ENCODE data around the gene NPHP4. TPM values are rescaled to one million over a fixed set of nuclear protein-coding genes. Genes with fewer than 3 reads are reported as not detected.

The NPHP4 gene
- total and polyA plus RNA-seq, 4 donors, result 1.7 to 5.6 (median 3.5) TPM

GRCh38 chr1:5888606-5889211 lies 103.5 kb downstream of the NPHP4 start:
- Histone ChIP-seq H3K27me3 (ENCODE audit: control insufficient read depth in 4 of 4, insufficient read depth in 4 of 4, low read length in 3 of 4) (no peaks in the 10 kb centered on the region), H3K4me1 (ENCODE audit: control insufficient read depth in 4 of 4, insufficient read depth in 4 of 4, low read length in 3 of 4) (no peaks in the 10 kb centered on the region), H3K9ac (ENCODE audit: low read depth in 1 of 2, low read length in 2 of 2) (no peak overlapping the region), H3K36me3 (ENCODE audit: control insufficient read depth in 4 of 4, insufficient read depth in 3 of 4, low read depth in 1 of 4, low read length in 3 of 4) (no peaks in the 10 kb centered on the region), H3K27ac (ENCODE audit: low read depth in 1 of 2, low read length in 2 of 2) (no peak overlapping the region), H3K9me3 (ENCODE audit: control insufficient read depth in 4 of 4, low read length in 3 of 4) (no peaks in the 10 kb centered on the region), H3K4me3 (ENCODE audit: low read depth in 1 of 3, low read length in 3 of 3) (no peak overlapping the region)
- TF ChIP-seq FOXA2 (IDR thresholded peaks at IDR 0.05) (no peak), HNF4A (conservative IDR thresholded peaks at IDR 0.05) (no peak), TAF1 (conservative IDR thresholded peaks at IDR 0.05) (no peak)
- no peak for DNase-seq (ENCODE audit: low spot score)
- WGBS, result 88% methylated on average over 13 of the region's 13 CpGs

- no peak for DNase-seq (ENCODE audit: low spot score)
- H3K4me3 ChIP-seq (ENCODE audit: low read depth in 1 of 3, low read length in 3 of 3), result no peak overlapping the region
- H3K9me3 ChIP-seq (ENCODE audit: control insufficient read depth in 4 of 4, low read length in 3 of 4), result no peaks in the 10 kb centered on the region
- no peak for TF ChIP-seq JUND (IDR thresholded peaks at IDR 0.05)
- TF ChIP-seq RAD21 (IDR thresholded peaks at IDR 0.05), result no peak
- no peak for TF ChIP-seq MAX (IDR thresholded peaks at IDR 0.05)
- TF ChIP-seq FOXA1 (IDR thresholded peaks at IDR 0.05), result no peak
- no peak for TF ChIP-seq FOXA2 (IDR thresholded peaks at IDR 0.05)
- no peaks in the 10 kb centered on the region for H3K4me1 ChIP-seq (ENCODE audit: control insufficient read depth in 4 of 4, insufficient read depth in 4 of 4, low read length in 3 of 4)
- H3K9ac ChIP-seq (ENCODE audit: low read depth in 1 of 2, low read length in 2 of 2), result no peak overlapping the region
- H3K27me3 ChIP-seq (ENCODE audit: control insufficient read depth in 4 of 4, insufficient read depth in 4 of 4, low read length in 3 of 4), result no peaks in the 10 kb centered on the region
- 84% methylated on average over 15 of the region's 15 CpGs for WGBS
- H3K36me3 ChIP-seq (ENCODE audit: control insufficient read depth in 4 of 4, insufficient read depth in 3 of 4, low read depth in 1 of 4, low read length in 3 of 4), result no peaks in the 10 kb centered on the region
- H3K27ac ChIP-seq (ENCODE audit: low read depth in 1 of 2, low read length in 2 of 2), result no peak overlapping the region
These were observed 104.3 kb downstream of the NPHP4 start for GRCh38 chr1:5887971-5888361.

DNA sequence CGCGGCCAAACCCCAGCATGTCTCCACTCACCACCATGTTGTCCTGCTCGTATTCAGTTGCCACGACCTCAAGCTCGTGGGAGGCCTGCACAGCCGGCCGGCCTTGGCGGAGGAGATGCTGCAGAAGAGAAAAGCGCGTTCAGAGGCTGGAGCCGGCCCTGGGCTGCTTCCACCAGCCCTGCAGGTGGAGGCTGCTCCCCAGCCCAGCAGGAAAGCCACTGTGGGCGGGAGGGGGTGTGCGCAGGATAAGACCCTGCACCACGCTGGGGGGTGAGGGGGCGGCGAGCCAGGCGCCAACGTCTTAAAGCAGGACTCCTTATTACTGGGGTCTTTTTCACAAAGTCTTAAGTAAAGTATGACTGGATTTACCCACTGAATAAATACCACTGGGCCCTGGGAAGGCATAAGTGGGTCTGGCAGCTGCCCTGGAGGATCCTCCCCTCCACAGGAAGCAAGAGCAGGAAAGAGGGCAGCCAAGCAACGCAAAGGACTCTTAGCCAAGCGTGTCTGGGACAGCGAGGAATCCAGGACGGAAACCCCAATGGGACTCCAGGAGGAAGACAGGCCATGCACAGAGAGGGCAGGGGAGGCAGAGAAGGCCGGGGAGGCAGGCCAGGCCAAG lies 104.8 kb downstream of the NPHP4 start:
- Histone ChIP-seq H3K36me3 (ENCODE audit: control insufficient read depth in 4 of 4, insufficient read depth in 3 of 4, low read depth in 1 of 4, low read length in 3 of 4) (no peaks in the 10 kb centered on the region), H3K4me1 (ENCODE audit: control insufficient read depth in 4 of 4, insufficient read depth in 4 of 4, low read length in 3 of 4) (no peaks in the 10 kb centered on the region), H3K9ac (ENCODE audit: low read depth in 1 of 2, low read length in 2 of 2) (no peak overlapping the region), H3K27ac (ENCODE audit: low read depth in 1 of 2, low read length in 2 of 2) (no peak overlapping the region), H3K4me3 (ENCODE audit: low read depth in 1 of 3, low read length in 3 of 3) (no peak overlapping the region), H3K27me3 (ENCODE audit: control insufficient read depth in 4 of 4, insufficient read depth in 4 of 4, low read length in 3 of 4) (no peaks in the 10 kb centered on the region), H3K9me3 (ENCODE audit: control insufficient read depth in 4 of 4, low read length in 3 of 4) (no peaks in the 10 kb centered on the region)
- no peak for DNase-seq (ENCODE audit: low spot score)
- TF ChIP-seq NR2F2 (IDR thresholded peaks at IDR 0.05), result no peak
- no peak for TF ChIP-seq GABPA (IDR thresholded peaks at IDR 0.05 in 1 of 2, conservative IDR thresholded peaks at IDR 0.05 in 1 of 2)
- no peak for TF ChIP-seq RXRA (IDR thresholded peaks at IDR 0.05)
- no peak for TF ChIP-seq ATF3 (IDR thresholded peaks at IDR 0.05)
- no peak for TF ChIP-seq RAD21 (IDR thresholded peaks at IDR 0.05)
- no peak for TF ChIP-seq JUND (IDR thresholded peaks at IDR 0.05)
- no peak for TF ChIP-seq HNF4A (conservative IDR thresholded peaks at IDR 0.05)
- TF ChIP-seq MAX (IDR thresholded peaks at IDR 0.05), result no peak
- TF ChIP-seq, protein P1, sequence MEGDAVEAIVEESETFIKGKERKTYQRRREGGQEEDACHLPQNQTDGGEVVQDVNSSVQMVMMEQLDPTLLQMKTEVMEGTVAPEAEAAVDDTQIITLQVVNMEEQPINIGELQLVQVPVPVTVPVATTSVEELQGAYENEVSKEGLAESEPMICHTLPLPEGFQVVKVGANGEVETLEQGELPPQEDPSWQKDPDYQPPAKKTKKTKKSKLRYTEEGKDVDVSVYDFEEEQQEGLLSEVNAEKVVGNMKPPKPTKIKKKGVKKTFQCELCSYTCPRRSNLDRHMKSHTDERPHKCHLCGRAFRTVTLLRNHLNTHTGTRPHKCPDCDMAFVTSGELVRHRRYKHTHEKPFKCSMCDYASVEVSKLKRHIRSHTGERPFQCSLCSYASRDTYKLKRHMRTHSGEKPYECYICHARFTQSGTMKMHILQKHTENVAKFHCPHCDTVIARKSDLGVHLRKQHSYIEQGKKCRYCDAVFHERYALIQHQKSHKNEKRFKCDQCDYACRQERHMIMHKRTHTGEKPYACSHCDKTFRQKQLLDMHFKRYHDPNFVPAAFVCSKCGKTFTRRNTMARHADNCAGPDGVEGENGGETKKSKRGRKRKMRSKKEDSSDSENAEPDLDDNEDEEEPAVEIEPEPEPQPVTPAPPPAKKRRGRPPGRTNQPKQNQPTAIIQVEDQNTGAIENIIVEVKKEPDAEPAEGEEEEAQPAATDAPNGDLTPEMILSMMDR (IDR thresholded peaks at IDR 0.05; ENCODE audit: low read depth, low read length, missing input control), result no peak
- TF ChIP-seq ZBTB33 (IDR thresholded peaks at IDR 0.05), result no peak
- TF ChIP-seq REST (IDR thresholded peaks at IDR 0.05), result no peak
- WGBS, result 95% methylated on average over 23 of the region's 23 CpGs

Data from liver (tissue), 9 donors.